NCI-H1694 (cell line): Measurements from ENCODE around the gene NDST4.

Experiments
- DNase-seq: peaks from one replicate; lab custom pipeline; 2025; lab: John Stamatoyannopoulos, UW

Gene NDST4

GRCh38 chr4:114907568-114907967 lies 205.9 kb downstream of the NDST4 start:
- DNase-seq, result no peak

- no peak for DNase-seq
Measured at GRCh38 chr4:114905017-114905416, 208.4 kb downstream of the NDST4 start.

GRCh38 chr4:114900934-114901333 lies 212.5 kb downstream of the NDST4 start:
- DNase-seq, result no peak

- no peak for DNase-seq
Measured at GRCh38 chr4:114890773-114891172, 222.6 kb downstream of the NDST4 start.

GRCh38 chr4:114886761-114887160 lies 226.7 kb downstream of the NDST4 start:
- DNase-seq, result no peak

- no peak for DNase-seq
Measured at GRCh38 chr4:114883641-114884040, 229.8 kb downstream of the NDST4 start.

GRCh38 chr4:114879916-114880669 lies 233.3 kb downstream of the NDST4 start:
- peak; percentile 83 for DNase-seq

GRCh38 chr4:114875630-114876029 lies 237.8 kb downstream of the NDST4 start:
- DNase-seq, result no peak

GRCh38 chr4:114874321-114874720 lies 239.1 kb downstream of the NDST4 start:
- peak; percentile 13 for DNase-seq

GRCh38 chr4:114870987-114871386 lies 242.4 kb downstream of the NDST4 start:
- no peak for DNase-seq

- no peak for DNase-seq
Measured at GRCh38 chr4:114866901-114867670, 246.3 kb downstream of the NDST4 start.

- DNase-seq, result no peak
Measured at GRCh38 chr4:114864060-114864459, 249.4 kb downstream of the NDST4 start.

GRCh38 chr4:114860786-114861185 lies 252.6 kb downstream of the NDST4 start:
- no peak for DNase-seq

GRCh38 chr4:114857831-114858230 lies 255.6 kb downstream of the NDST4 start:
- DNase-seq, result no peak

- DNase-seq, result no peak
Measured at GRCh38 chr4:114839986-114840385, 273.4 kb downstream of the NDST4 start.

GRCh38 chr4:114830628-114831027 lies 282.8 kb downstream of the NDST4 start:
- no peak for DNase-seq

- no peak for DNase-seq
Measured at GRCh38 chr4:114827651-114828050, 285.8 kb downstream of the NDST4 start.

- no peak for DNase-seq
Measured at GRCh38 chr4:114815760-114816159, 297.7 kb downstream of the NDST4 start.

- no peak for DNase-seq
Measured at GRCh38 chr4:114813961-114814360, 299.5 kb downstream of the NDST4 start.

- DNase-seq, result no peak
Measured at GRCh38 chr4:114811564-114812301, 301.7 kb downstream of the NDST4 start.

- DNase-seq, result no peak
Measured at GRCh38 chr4:114807759-114808404, 305.5 kb downstream of the NDST4 start.

GRCh38 chr4:114807357-114807756 lies 306.1 kb downstream of the NDST4 start:
- no peak for DNase-seq
